ENCODE measurements around the gene CHD9.
"Not testable (repeated sequence)": the region's sequence is repeated elsewhere in the genome, so short reads cannot be mapped to it uniquely, and the experiment has no call there.

The CHD9 gene

GRCh38 chr16:53131363-53132071 is 76.7 kb downstream of the CHD9 start:
- DNase-seq (ENCODE audit: low spot score), result peak; percentile 40

- DNase-seq (ENCODE audit: low spot score), result no peak
Observed at GRCh38 chr16:53132406-53132805, 77.6 kb downstream of the CHD9 start.

GRCh38 chr16:53135329-53135728 is 80.5 kb downstream of the CHD9 start:
- no peak for DNase-seq (ENCODE audit: low spot score)

- DNase-seq (ENCODE audit: low spot score), result no peak
Observed at GRCh38 chr16:53142823-53143568, 88.2 kb downstream of the CHD9 start.

- DNase-seq (ENCODE audit: low spot score), result no peak
Observed at GRCh38 chr16:53147500-53148065, 92.8 kb downstream of the CHD9 start.

GRCh38 chr16:53150769-53151168 is 96.0 kb downstream of the CHD9 start:
- no peak for DNase-seq (ENCODE audit: low spot score)

GRCh38 chr16:53152329-53152728 is 97.5 kb downstream of the CHD9 start:
- no peak for DNase-seq (ENCODE audit: low spot score)

- DNase-seq (ENCODE audit: low spot score), result no peak
Observed at GRCh38 chr16:53153130-53153529, 98.3 kb downstream of the CHD9 start.

- no peak for DNase-seq (ENCODE audit: low spot score)
Observed at GRCh38 chr16:53154513-53154912, 99.7 kb downstream of the CHD9 start.

GRCh38 chr16:53156516-53156915 is 101.7 kb downstream of the CHD9 start:
- DNase-seq (ENCODE audit: low spot score), result no peak

- peak; percentile 55 for DNase-seq (ENCODE audit: low spot score)
Observed at GRCh38 chr16:53159781-53160436, 105.1 kb downstream of the CHD9 start.

- no peak for DNase-seq (ENCODE audit: low spot score)
Observed at GRCh38 chr16:53166099-53166498, 111.3 kb downstream of the CHD9 start.

- DNase-seq (ENCODE audit: low spot score), result no peak
Observed at GRCh38 chr16:53168744-53169143, 114.0 kb downstream of the CHD9 start.

GRCh38 chr16:53172517-53172916 is 117.7 kb downstream of the CHD9 start:
- DNase-seq (ENCODE audit: low spot score), result no peak

GRCh38 chr16:53175118-53175517 is 120.3 kb downstream of the CHD9 start:
- DNase-seq (ENCODE audit: low spot score), result no peak

GRCh38 chr16:53176434-53176833 is 121.6 kb downstream of the CHD9 start:
- DNase-seq (ENCODE audit: low spot score), result no peak

- no peak for DNase-seq (ENCODE audit: low spot score)
Observed at GRCh38 chr16:53183442-53183841, 128.7 kb downstream of the CHD9 start.

GRCh38 chr16:53185741-53186140 is 130.9 kb downstream of the CHD9 start:
- DNase-seq (ENCODE audit: low spot score), result not testable (repeated sequence)

- DNase-seq (ENCODE audit: low spot score), result no peak
Observed at GRCh38 chr16:53187775-53188174, 133.0 kb downstream of the CHD9 start.

- no peak for DNase-seq (ENCODE audit: low spot score)
Observed at GRCh38 chr16:53191413-53191812, 136.6 kb downstream of the CHD9 start.

- DNase-seq (ENCODE audit: low spot score), result no peak
Observed at GRCh38 chr16:53198933-53199332, 144.1 kb downstream of the CHD9 start.

- DNase-seq (ENCODE audit: low spot score), result no peak
Observed at GRCh38 chr16:53201900-53202299, 147.1 kb downstream of the CHD9 start.

- DNase-seq (ENCODE audit: low spot score), result no peak
Observed at GRCh38 chr16:53202398-53202797, 147.6 kb downstream of the CHD9 start.

Data from globus pallidus (tissue), 1 donor.